ENCODE measurements around the gene FUBP3. TPM values are rescaled to one million over a fixed set of nuclear protein-coding genes. Genes with fewer than 3 reads are reported as not detected.

The FUBP3 gene
- polyA plus RNA-seq, 1 of the 3 experiments (the other 2 are of a cell fraction), result 55.1 TPM

- Histone ChIP-seq H3K4me3 (ENCODE audit: low read depth in 2 of 2, low read length in 1 of 2) (no peak overlapping the region), H3K27ac (ENCODE audit: low read depth in 2 of 2, low read length in 1 of 2) (no peak overlapping the region; a peak in 1 of 4 replicates), H3K36me3 (replicated peaks in 1 of 2; ENCODE audit: control insufficient read depth in 1 of 2, insufficient read depth in 2 of 2, low read length in 1 of 2) (peaks cover 13 to 28% of the 10 kb centered on the region in 2 experiments), H3K4me2 (no peak overlapping the region), H3K9me2 (no peaks in the 10 kb centered on the region), H2AFZ (ENCODE audit: low read depth) (no peak overlapping the region), H3F3A (replicated peaks; ENCODE audit: insufficient read depth) (peaks cover 3% of the 10 kb centered on the region), H3K9me3 (no peaks in the 10 kb centered on the region), H3K9ac (no peak overlapping the region), H3K27me3 (ENCODE audit: insufficient read depth) (no peaks in the 10 kb centered on the region), H4K20me1 (ENCODE audit: insufficient read depth) (peaks cover 75% of the 10 kb centered on the region), H3K4me1 (ENCODE audit: control insufficient read depth in 1 of 2, insufficient read depth in 2 of 2, low read depth in 1 of 2, low read length in 1 of 2) (peaks cover 6 to 9% of the 10 kb centered on the region in 2 experiments; a peak in 2 of 4 replicates), H3K79me2 (ENCODE audit: insufficient read depth) (peaks cover 89% of the 10 kb centered on the region)
- no peak for TF ChIP-seq SIN3A (IDR thresholded peaks at IDR 0.05; ENCODE audit: borderline replicate concordance, low read depth, low read length)
- no peak for TF ChIP-seq YY1 (IDR thresholded peaks at IDR 0.05; ENCODE audit: low read depth)
- TF ChIP-seq EZH2phosphoT487 (IDR thresholded peaks at IDR 0.05; ENCODE audit: borderline replicate concordance, low read depth), result no peak
- TF ChIP-seq MAX (IDR thresholded peaks at IDR 0.05; ENCODE audit: low read depth), result no peak
- no peak for TF ChIP-seq USF1 (IDR thresholded peaks at IDR 0.05; ENCODE audit: borderline replicate concordance, low read depth)
- no peak for TF ChIP-seq TEAD4 (IDR thresholded peaks at IDR 0.05; ENCODE audit: borderline replicate concordance, insufficient read depth)
- TF ChIP-seq SMC3 (IDR thresholded peaks at IDR 0.05; ENCODE audit: low read depth, low read length), result no peak
- no peak for TF ChIP-seq GATA2 (CRISPR knock-in tag; IDR thresholded peaks at IDR 0.05)
- TF ChIP-seq PBX3 (IDR thresholded peaks at IDR 0.05), result no peak
- no peak for TF ChIP-seq POLR2AphosphoS5 (IDR thresholded peaks at IDR 0.05; ENCODE audit: low read depth, low read length)
- TF ChIP-seq RAD21 (IDR thresholded peaks at IDR 0.05; ENCODE audit: low read length), result no peak
- no peak for TF ChIP-seq FOXM1 (IDR thresholded peaks at IDR 0.05; ENCODE audit: low read depth)
- TF ChIP-seq REST (IDR thresholded peaks at IDR 0.05; ENCODE audit: low read depth, low read length), result no peak
- no peak for TF ChIP-seq USF2 (IDR thresholded peaks at IDR 0.05; ENCODE audit: borderline replicate concordance, low read depth, low read length)
- TF ChIP-seq ELF1 (IDR thresholded peaks at IDR 0.05), result no peak
- TF ChIP-seq RCOR1 (IDR thresholded peaks at IDR 0.05; ENCODE audit: low read length), result no peak
- TF ChIP-seq ZBTB33 (IDR thresholded peaks at IDR 0.05; ENCODE audit: borderline replicate concordance, low read depth), result no peak
- TF ChIP-seq FOSL2 (IDR thresholded peaks at IDR 0.05; ENCODE audit: borderline replicate concordance, low read depth), result no peak
- TF ChIP-seq IRF3 (IDR thresholded peaks at IDR 0.05; ENCODE audit: low read depth, low read length), result no peak
- POLR2A ChIA-PET, result no interaction called here
- WGBS (ENCODE audit: low lambda C conversion rate), result 98% methylated on average over 4 of the region's 4 CpGs
- CTCF ChIA-PET, result no interaction called here
- no peak for DNase-seq
Measured at GRCh38 chr9:130583271-130583670, 3.9 kb downstream of the FUBP3 start.
